ENCODE data around the gene TMEM184A. TPM values are rescaled to one million over a fixed set of nuclear protein-coding genes. Genes with fewer than 3 reads are reported as not detected.

TMEM184A gene
- total RNA-seq, 1 donor from 2014 or later, result 129 TPM

- H3K4me3 ChIP-seq, result no peak overlapping the region
- no peaks in the 10 kb centered on the region for H3K9me3 ChIP-seq
- H3K27ac ChIP-seq, result no peak overlapping the region
- H3K27me3 ChIP-seq, result no peaks in the 10 kb centered on the region
- no peaks in the 10 kb centered on the region for H3K36me3 ChIP-seq
- TF ChIP-seq CTCF (IDR thresholded peaks at IDR 0.05), result no peak
- no peak for TF ChIP-seq POLR2AphosphoS5 (IDR thresholded peaks at IDR 0.05; ENCODE audit: insufficient read depth in 1 of 2, low read depth in 1 of 2)
- no peak for TF ChIP-seq POLR2A (IDR thresholded peaks at IDR 0.05)
- no peak for DNase-seq (ENCODE audit: extremely low spot score in 2 of 2)
- intact Hi-C loops (cut with DNase I), result no loop called here
- H3K4me1 ChIP-seq, result no peaks in the 10 kb centered on the region
Measured at GRCh38 chr7:1593904-1594421, 38.0 kb upstream of the TMEM184A start.

- Histone ChIP-seq H3K27me3 (no peaks in the 10 kb centered on the region), H3K27ac (no peak overlapping the region), H3K36me3 (no peaks in the 10 kb centered on the region), H3K9me3 (no peaks in the 10 kb centered on the region), H3K4me3 (no peak overlapping the region), H3K4me1 (no peaks in the 10 kb centered on the region)
- intact Hi-C loops (cut with DNase I), result no loop called here
- TF ChIP-seq CTCF (IDR thresholded peaks at IDR 0.05), result no peak
- no peak for DNase-seq (ENCODE audit: extremely low spot score in 2 of 2)
Measured at GRCh38 chr7:1593091-1593866, 37.3 kb upstream of the TMEM184A start.

- Histone ChIP-seq H3K36me3 (no peaks in the 10 kb centered on the region), H3K4me3 (no peak overlapping the region), H3K9me3 (no peaks in the 10 kb centered on the region), H3K27me3 (no peaks in the 10 kb centered on the region), H3K4me1 (no peaks in the 10 kb centered on the region), H3K27ac (no peak overlapping the region)
- no peak for DNase-seq (ENCODE audit: extremely low spot score in 2 of 2)
- TF ChIP-seq CTCF (IDR thresholded peaks at IDR 0.05) (no peak), POLR2A (IDR thresholded peaks at IDR 0.05) (no peak), POLR2AphosphoS5 (IDR thresholded peaks at IDR 0.05; ENCODE audit: insufficient read depth in 1 of 2, low read depth in 1 of 2) (no peak)
- intact Hi-C loops (cut with DNase I), result no loop called here
Measured at GRCh38 chr7:1592299-1592871, 36.4 kb upstream of the TMEM184A start.

GRCh38 chr7:1591876-1592275, 35.9 kb upstream of the TMEM184A start:
- Histone ChIP-seq H3K4me1 (no peaks in the 10 kb centered on the region), H3K27me3 (no peaks in the 10 kb centered on the region), H3K4me3 (no peak overlapping the region), H3K27ac (no peak overlapping the region), H3K36me3 (no peaks in the 10 kb centered on the region), H3K9me3 (no peaks in the 10 kb centered on the region)
- TF ChIP-seq POLR2A (IDR thresholded peaks at IDR 0.05), result no peak
- DNase-seq (ENCODE audit: extremely low spot score in 2 of 2), result no peak
- intact Hi-C loops (cut with DNase I), result no loop called here

GRCh38 chr7:1591396-1591795, 35.4 kb upstream of the TMEM184A start:
- Histone ChIP-seq H3K4me1 (no peaks in the 10 kb centered on the region), H3K4me3 (no peak overlapping the region), H3K27me3 (no peaks in the 10 kb centered on the region), H3K27ac (no peak overlapping the region), H3K36me3 (no peaks in the 10 kb centered on the region), H3K9me3 (no peaks in the 10 kb centered on the region)
- no peak for DNase-seq (ENCODE audit: extremely low spot score in 2 of 2)
- TF ChIP-seq POLR2A (IDR thresholded peaks at IDR 0.05) (no peak), CTCF (IDR thresholded peaks at IDR 0.05) (no peak), POLR2AphosphoS5 (IDR thresholded peaks at IDR 0.05; ENCODE audit: insufficient read depth in 1 of 2, low read depth in 1 of 2) (no peak)
- intact Hi-C loops (cut with DNase I), result no loop called here
